ENCODE results near the gene PSMD12.
A peak's percentile ranks its signal among the peaks of the same experiment; 100 is the strongest.

The PSMD12 gene

GRCh38 chr17:67375716-67376115 is 9.3 kb upstream of the PSMD12 start:
- Histone ChIP-seq H3K36me3 (ENCODE audit: low read length) (no peaks in the 10 kb centered on the region), H3K27ac (ENCODE audit: low read depth, low read length) (no peak overlapping the region), H3K9me3 (ENCODE audit: insufficient read depth, low read length) (no peaks in the 10 kb centered on the region), H3K4me3 (ENCODE audit: insufficient read depth, low read length, poor library complexity, severe bottlenecking) (no peak overlapping the region), H3K9ac (ENCODE audit: low read length) (no peak overlapping the region), H3K27me3 (ENCODE audit: low read length) (no peaks in the 10 kb centered on the region), H3F3A (ENCODE audit: insufficient read depth) (peaks cover 5% of the 10 kb centered on the region; the same call in 1 of the 2 replicates), H3K79me2 (ENCODE audit: insufficient read depth, low read length) (no peaks in the 10 kb centered on the region), H3K4me2 (ENCODE audit: low read depth, low read length, poor library complexity, severe bottlenecking) (no peak overlapping the region), H4K20me1 (ENCODE audit: low read depth, low read length) (no peaks in the 10 kb centered on the region), H2AFZ (ENCODE audit: low read depth, low read length, severe bottlenecking) (no peak overlapping the region), H3K9me2 (replicated peaks; ENCODE audit: insufficient read depth, low read length) (no peaks in the 10 kb centered on the region)
- TF ChIP-seq CTCF (IDR thresholded peaks at IDR 0.05; ENCODE audit: insufficient read depth, low read length, poor library complexity, severe bottlenecking) (no peak), EZH2phosphoT487 (conservative IDR thresholded peaks at IDR 0.05; ENCODE audit: low read length) (no peak)

- peaks cover 5% of the 10 kb centered on the region; the same call in 1 of the 2 replicates for H3F3A ChIP-seq (ENCODE audit: insufficient read depth)
- H3K4me2 ChIP-seq (ENCODE audit: low read depth, low read length, poor library complexity, severe bottlenecking): no peak overlapping the region
- H2AFZ ChIP-seq (ENCODE audit: low read depth, low read length, severe bottlenecking): no peak overlapping the region
- TF ChIP-seq EZH2phosphoT487 (conservative IDR thresholded peaks at IDR 0.05; ENCODE audit: low read length) (no peak), CTCF (IDR thresholded peaks at IDR 0.05; ENCODE audit: insufficient read depth, low read length, poor library complexity, severe bottlenecking) (no peak)
- no peak overlapping the region for H3K4me3 ChIP-seq (ENCODE audit: insufficient read depth, low read length, poor library complexity, severe bottlenecking)
- H3K27me3 ChIP-seq (ENCODE audit: low read length): no peaks in the 10 kb centered on the region
- H3K9me3 ChIP-seq (ENCODE audit: insufficient read depth, low read length): no peaks in the 10 kb centered on the region
- no peak overlapping the region for H3K27ac ChIP-seq (ENCODE audit: low read depth, low read length)
- H3K9ac ChIP-seq (ENCODE audit: low read length): no peak overlapping the region
- H3K36me3 ChIP-seq (ENCODE audit: low read length): no peaks in the 10 kb centered on the region
- no peaks in the 10 kb centered on the region for H4K20me1 ChIP-seq (ENCODE audit: low read depth, low read length)
- H3K79me2 ChIP-seq (ENCODE audit: insufficient read depth, low read length): no peaks in the 10 kb centered on the region
- no peaks in the 10 kb centered on the region for H3K9me2 ChIP-seq (replicated peaks; ENCODE audit: insufficient read depth, low read length)
These were observed 8.7 kb upstream of the PSMD12 start for GRCh38 chr17:67375054-67375427.

GRCh38 chr17:67374329-67375053 is 8.1 kb upstream of the PSMD12 start:
- Histone ChIP-seq H2AFZ (ENCODE audit: low read depth, low read length, severe bottlenecking) (no peak overlapping the region), H3K27me3 (ENCODE audit: low read length) (no peaks in the 10 kb centered on the region), H3K9me2 (replicated peaks; ENCODE audit: insufficient read depth, low read length) (no peaks in the 10 kb centered on the region), H3K9me3 (ENCODE audit: insufficient read depth, low read length) (no peaks in the 10 kb centered on the region), H3K4me2 (ENCODE audit: low read depth, low read length, poor library complexity, severe bottlenecking) (no peak overlapping the region), H4K20me1 (ENCODE audit: low read depth, low read length) (no peaks in the 10 kb centered on the region), H3F3A (ENCODE audit: insufficient read depth) (peaks cover 5% of the 10 kb centered on the region; the same call in 1 of the 2 replicates), H3K4me3 (ENCODE audit: insufficient read depth, low read length, poor library complexity, severe bottlenecking) (no peak overlapping the region), H3K27ac (ENCODE audit: low read depth, low read length) (no peak overlapping the region), H3K79me2 (ENCODE audit: insufficient read depth, low read length) (no peaks in the 10 kb centered on the region), H3K36me3 (ENCODE audit: low read length) (no peaks in the 10 kb centered on the region), H3K9ac (ENCODE audit: low read length) (no peak overlapping the region)
- TF ChIP-seq CTCF (IDR thresholded peaks at IDR 0.05; ENCODE audit: insufficient read depth, low read length, poor library complexity, severe bottlenecking) (peak; percentile 78), EZH2phosphoT487 (conservative IDR thresholded peaks at IDR 0.05; ENCODE audit: low read length) (no peak)
